ENCODE results near the gene GRIK1. TPM values are rescaled to one million over a fixed set of nuclear protein-coding genes. Genes with fewer than 3 reads are reported as not detected.

Gene GRIK1
- polyA plus RNA-seq, 3 donors: not detected

- Histone ChIP-seq H3K79me2 (ENCODE audit: insufficient read depth, low read length) (no peaks in the 10 kb centered on the region), H2AFZ (ENCODE audit: insufficient read depth, low read depth, low read length, poor library complexity, severe bottlenecking) (no peak overlapping the region), H3K9ac (ENCODE audit: insufficient read depth, low read length, poor library complexity, severe bottlenecking) (no peak overlapping the region), H4K20me1 (ENCODE audit: insufficient read depth, low read length) (no peaks in the 10 kb centered on the region), H3K36me3 (replicated peaks in 1 of 2; ENCODE audit: control insufficient read depth in 1 of 2, insufficient read depth in 2 of 2, low read length in 2 of 2) (no peaks in the 10 kb centered on the region), H3K4me2 (replicated peaks; ENCODE audit: extremely low read depth, low read length, poor library complexity, severe bottlenecking) (no peak overlapping the region), H3K4me3 (replicated peaks in 1 of 3; ENCODE audit: low read depth in 2 of 3, low read length in 3 of 3) (no peak overlapping the region), H3K4me1 (ENCODE audit: control insufficient read depth in 1 of 2, insufficient read depth in 2 of 2, low read length in 2 of 2) (no peaks in the 10 kb centered on the region), H3K9me3 (replicated peaks in 1 of 2; ENCODE audit: control insufficient read depth in 1 of 2, insufficient read depth in 1 of 2, low read length in 2 of 2) (peaks cover 4 to 7% of the 10 kb centered on the region in 2 donors), H3K27me3 (ENCODE audit: control insufficient read depth in 2 of 2, insufficient read depth in 2 of 2, low read length in 2 of 2) (no peaks in the 10 kb centered on the region), H3K27ac (ENCODE audit: low read depth in 1 of 2, low read length in 2 of 2) (no peak overlapping the region)
- no peak for TF ChIP-seq CTCF (IDR thresholded peaks at IDR 0.05)
- H3K27me3 Mint-ChIP-seq (ENCODE audit: low read depth in 3 of 3): peaks cover 0 to 1% (median 0%) of the 10 kb centered on the region in 3 donors
- peaks cover 8% of the 10 kb centered on the region for H3K4me1 Mint-ChIP-seq
- H3K27ac Mint-ChIP-seq: no peak overlapping the region
- no peak for DNase-seq
- peaks cover 12 to 22% of the 10 kb centered on the region in 2 donors for H3K36me3 Mint-ChIP-seq
- intact Hi-C loops (cut with micrococcal nuclease): no loop called here
- no peak overlapping the region for H3K4me3 Mint-ChIP-seq
- H3K9me3 Mint-ChIP-seq: peaks cover 3 to 15% (median 10%) of the 10 kb centered on the region in 7 donors
- WGBS (ENCODE audit: insufficient coverage): no CpG with 5 or more reads among the region's 3 CpGs
Measured at GRCh38 chr21:29534448-29534847, 405.3 kb downstream of the GRIK1 start.

GRCh38 chr21:29529139-29529538 is 410.7 kb downstream of the GRIK1 start:
- H3K36me3 Mint-ChIP-seq: peaks cover 20 to 23% of the 10 kb centered on the region in 2 donors
- WGBS (ENCODE audit: insufficient coverage): no CpG with 5 or more reads among the region's 4 CpGs

More at GRCh38 chr21:29529139-29529538, 410.7 kb downstream of the GRIK1 start:
- Histone ChIP-seq H3K79me2 (ENCODE audit: insufficient read depth, low read length) (no peaks in the 10 kb centered on the region), H3K27ac (ENCODE audit: low read depth in 1 of 2, low read length in 2 of 2) (no peak overlapping the region), H3K27me3 (ENCODE audit: control insufficient read depth in 2 of 2, insufficient read depth in 2 of 2, low read length in 2 of 2) (no peaks in the 10 kb centered on the region), H3K9me3 (replicated peaks in 1 of 2; ENCODE audit: control insufficient read depth in 1 of 2, insufficient read depth in 1 of 2, low read length in 2 of 2) (peaks cover 17 to 24% of the 10 kb centered on the region in 2 donors), H2AFZ (ENCODE audit: insufficient read depth, low read depth, low read length, poor library complexity, severe bottlenecking) (no peak overlapping the region), H4K20me1 (ENCODE audit: insufficient read depth, low read length) (no peaks in the 10 kb centered on the region), H3K4me1 (ENCODE audit: control insufficient read depth in 1 of 2, insufficient read depth in 2 of 2, low read length in 2 of 2) (no peaks in the 10 kb centered on the region), H3K4me3 (replicated peaks in 1 of 3; ENCODE audit: low read depth in 2 of 3, low read length in 3 of 3) (no peak overlapping the region), H3K9ac (ENCODE audit: insufficient read depth, low read length, poor library complexity, severe bottlenecking) (no peak overlapping the region), H3K4me2 (replicated peaks; ENCODE audit: extremely low read depth, low read length, poor library complexity, severe bottlenecking) (no peak overlapping the region), H3K36me3 (replicated peaks in 1 of 2; ENCODE audit: control insufficient read depth in 1 of 2, insufficient read depth in 2 of 2, low read length in 2 of 2) (peaks cover 0 to 6% of the 10 kb centered on the region in 2 donors)
- peaks cover 0 to 1% (median 0%) of the 10 kb centered on the region in 3 donors for H3K27me3 Mint-ChIP-seq (ENCODE audit: low read depth in 3 of 3)
- peaks cover 18 to 33% (median 27%) of the 10 kb centered on the region in 7 donors for H3K9me3 Mint-ChIP-seq
- no peaks in the 10 kb centered on the region for H3K4me1 Mint-ChIP-seq
- H3K4me3 Mint-ChIP-seq: no peak overlapping the region
- no peak for DNase-seq
- intact Hi-C loops (cut with micrococcal nuclease): no loop called here
- H3K27ac Mint-ChIP-seq: no peak overlapping the region
- TF ChIP-seq CTCF (IDR thresholded peaks at IDR 0.05): no peak
